ENCODE measurements around the gene NOVA2. TPM values are rescaled to one million over a fixed set of nuclear protein-coding genes. Genes with fewer than 3 reads are reported as not detected.

Gene NOVA2
- total RNA-seq, 1 experiment from 2014 or later = not detected

DNA sequence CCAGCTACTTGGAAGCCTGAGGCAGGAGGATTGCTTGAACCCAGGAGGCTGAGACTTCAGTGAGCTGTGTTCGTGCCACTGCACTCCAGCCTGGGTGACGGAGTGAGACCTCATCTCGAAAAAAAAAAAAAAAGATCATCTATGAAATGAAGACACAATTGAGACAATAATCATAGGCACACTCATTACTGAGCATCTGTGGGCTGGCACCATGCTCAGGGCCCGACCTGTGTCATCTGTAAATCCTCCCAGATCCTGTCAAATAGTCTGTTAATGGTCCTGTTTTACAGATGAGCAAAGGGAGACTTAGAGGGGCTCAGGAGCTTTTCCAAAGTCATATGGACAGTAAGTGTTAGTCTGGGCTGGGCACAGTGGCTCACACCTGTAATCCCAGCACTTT is 54.9 kb downstream of the NOVA2 start:
- no TSS peak for BruUV-seq (replicated peaks)
- Mint-ChIP-seq H3K27me3 (ENCODE audit: insufficient read depth, unreplicated experiment) (peaks cover 25% of the 10 kb centered on the region), H3K27ac (ENCODE audit: low read depth, unreplicated experiment) (no peak overlapping the region), H3K36me3 (ENCODE audit: insufficient read depth, unreplicated experiment) (no peaks in the 10 kb centered on the region), H3K4me3 (ENCODE audit: unreplicated experiment) (no peak overlapping the region), H3K9me3 (ENCODE audit: unreplicated experiment) (no peaks in the 10 kb centered on the region), H3K4me1 (ENCODE audit: insufficient read depth, unreplicated experiment) (no peaks in the 10 kb centered on the region)
- CTCF ChIA-PET = interaction anchor here (0.7 kb wide), 1 partner anchor 71 kb away, joined by 3 read pairs; no protein-coding TSS in a partner anchor
- TF ChIP-seq, protein P1, sequence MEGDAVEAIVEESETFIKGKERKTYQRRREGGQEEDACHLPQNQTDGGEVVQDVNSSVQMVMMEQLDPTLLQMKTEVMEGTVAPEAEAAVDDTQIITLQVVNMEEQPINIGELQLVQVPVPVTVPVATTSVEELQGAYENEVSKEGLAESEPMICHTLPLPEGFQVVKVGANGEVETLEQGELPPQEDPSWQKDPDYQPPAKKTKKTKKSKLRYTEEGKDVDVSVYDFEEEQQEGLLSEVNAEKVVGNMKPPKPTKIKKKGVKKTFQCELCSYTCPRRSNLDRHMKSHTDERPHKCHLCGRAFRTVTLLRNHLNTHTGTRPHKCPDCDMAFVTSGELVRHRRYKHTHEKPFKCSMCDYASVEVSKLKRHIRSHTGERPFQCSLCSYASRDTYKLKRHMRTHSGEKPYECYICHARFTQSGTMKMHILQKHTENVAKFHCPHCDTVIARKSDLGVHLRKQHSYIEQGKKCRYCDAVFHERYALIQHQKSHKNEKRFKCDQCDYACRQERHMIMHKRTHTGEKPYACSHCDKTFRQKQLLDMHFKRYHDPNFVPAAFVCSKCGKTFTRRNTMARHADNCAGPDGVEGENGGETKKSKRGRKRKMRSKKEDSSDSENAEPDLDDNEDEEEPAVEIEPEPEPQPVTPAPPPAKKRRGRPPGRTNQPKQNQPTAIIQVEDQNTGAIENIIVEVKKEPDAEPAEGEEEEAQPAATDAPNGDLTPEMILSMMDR (IDR thresholded peaks at IDR 0.05; ENCODE audit: unreplicated experiment) = no peak
- intact Hi-C loops (cut with micrococcal nuclease) = no loop called here
- POLR2A ChIA-PET = interaction anchor here (2.5 kb wide), 1 partner anchor 16 kb away, joined by 9 read pairs; the partner anchor contains the start of gene MYPOP
- no peak for DNase-seq (ENCODE audit: unreplicated experiment)

DNA sequence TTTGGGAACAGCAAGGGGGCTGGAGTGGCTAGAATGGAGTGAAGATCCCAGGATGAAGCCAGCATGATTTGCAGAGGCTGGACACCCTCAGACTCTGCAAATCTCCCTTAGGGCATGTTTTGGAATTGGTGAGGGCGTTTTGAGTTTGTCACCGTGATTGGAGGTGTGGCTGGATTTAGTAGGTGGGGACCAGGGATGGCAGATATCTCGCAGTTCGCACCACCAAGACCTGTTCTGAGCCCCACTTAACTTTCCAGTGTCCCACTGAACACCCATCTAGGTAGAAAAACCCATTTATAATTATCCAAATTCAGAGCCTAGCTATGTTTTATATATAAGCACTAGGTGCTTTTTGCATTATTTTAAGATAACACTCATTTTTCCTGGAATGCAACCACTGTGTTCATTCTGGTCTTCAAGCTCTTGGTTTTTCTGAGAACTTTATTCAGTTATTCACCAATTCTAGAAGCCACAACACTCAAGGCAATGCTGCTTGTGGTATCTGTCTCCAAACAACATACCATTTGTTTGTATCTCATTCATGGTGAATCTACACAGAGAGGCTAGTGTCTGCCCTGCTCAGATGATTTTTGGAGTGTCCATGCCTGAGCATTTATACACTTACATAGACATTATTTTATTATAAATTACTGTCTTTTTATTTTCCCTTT is 56.1 kb downstream of the NOVA2 start:
- POLR2A ChIA-PET = no interaction called here
- CTCF ChIA-PET = interaction anchor here (0.7 kb wide), 1 partner anchor 99 kb away, joined by 3 read pairs; no protein-coding TSS in a partner anchor

DNA sequence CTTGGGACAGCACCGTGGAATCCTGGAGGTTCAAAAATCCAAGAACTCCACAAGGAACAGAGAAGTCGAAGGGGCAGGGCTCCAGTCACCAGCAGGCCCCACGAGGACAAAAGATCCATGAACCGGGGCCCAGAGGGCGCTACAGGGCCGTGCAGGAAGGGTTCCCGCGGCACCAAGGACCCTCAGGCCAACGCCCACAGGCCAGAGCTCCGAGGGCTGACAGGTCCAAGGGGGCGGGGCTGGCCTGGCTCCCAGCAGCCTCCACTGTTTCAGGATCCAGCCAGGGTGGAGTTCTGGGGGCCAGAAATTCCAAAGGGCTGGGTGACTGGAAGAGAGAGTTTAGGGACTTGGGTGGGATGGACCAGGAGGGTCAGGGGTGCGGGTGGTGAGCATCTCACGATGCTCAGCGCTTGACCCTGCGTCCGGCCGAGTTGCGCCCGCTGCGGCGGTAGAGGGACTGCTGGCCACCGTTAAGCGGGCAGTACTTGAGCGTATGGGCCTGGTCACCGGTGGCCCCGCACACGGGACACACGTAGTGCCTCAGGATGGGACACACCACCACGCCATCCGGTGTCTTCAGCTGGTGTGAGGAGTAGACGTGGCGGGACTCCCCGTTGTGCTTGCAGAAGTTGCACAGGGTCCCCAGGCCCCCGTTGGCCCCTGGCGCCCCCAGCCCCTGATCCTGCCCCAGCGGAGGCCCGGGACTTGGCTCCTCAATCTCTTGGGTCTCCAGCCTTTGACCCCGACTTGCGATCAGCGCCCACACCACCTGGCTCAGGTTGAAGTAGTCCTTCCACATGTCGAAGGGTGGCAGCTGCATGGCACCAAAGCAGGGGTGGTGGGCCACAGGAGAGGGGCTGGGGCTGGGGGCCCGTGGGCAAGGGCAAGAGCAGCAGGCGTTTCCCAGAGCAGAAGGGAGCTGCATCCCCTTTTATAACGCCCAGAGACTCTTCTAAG is 59.5 kb downstream of the NOVA2 start, which contains the start of gene NANOS2:
Gene NANOS2, minus strand, starts transcription at position 905 of the 957 bp plus-strand sequence. Its CDS starts 85 bp downstream, at position 820.
- DNase-seq (ENCODE audit: unreplicated experiment) = no peak
- H3K27ac Mint-ChIP-seq (ENCODE audit: low read depth, unreplicated experiment) = no peak within 1 kb of the TSS
- intact Hi-C loops (cut with micrococcal nuclease) = no loop called here
- no peaks in the 10 kb centered on the region for H3K9me3 Mint-ChIP-seq (ENCODE audit: unreplicated experiment)
- TF ChIP-seq, protein P1 (IDR thresholded peaks at IDR 0.05; ENCODE audit: unreplicated experiment) = no peak
- no peaks in the 10 kb centered on the region for H3K4me1 Mint-ChIP-seq (ENCODE audit: insufficient read depth, unreplicated experiment)
- ChIA-PET POLR2A (no interaction called here), CTCF (interaction anchor here (0.6 kb wide), 1 partner anchor 93 kb away, joined by 3 read pairs; no protein-coding TSS in a partner anchor)
- H3K4me3 Mint-ChIP-seq (ENCODE audit: unreplicated experiment) = no peak within 1 kb of the TSS
- peaks cover 14% of the 10 kb centered on the region for H3K27me3 Mint-ChIP-seq (ENCODE audit: insufficient read depth, unreplicated experiment)
- no TSS peak for BruUV-seq (replicated peaks)
- no peaks in the 10 kb centered on the region for H3K36me3 Mint-ChIP-seq (ENCODE audit: insufficient read depth, unreplicated experiment)

More for the DNA sequence above, 56.1 kb downstream of the NOVA2 start:
- H3K9me3 Mint-ChIP-seq (ENCODE audit: unreplicated experiment) = no peaks in the 10 kb centered on the region
- DNase-seq (ENCODE audit: unreplicated experiment) = no peak
- no peaks in the 10 kb centered on the region for H3K4me1 Mint-ChIP-seq (ENCODE audit: insufficient read depth, unreplicated experiment)
- no peak overlapping the region for H3K27ac Mint-ChIP-seq (ENCODE audit: low read depth, unreplicated experiment)
- peaks cover 25% of the 10 kb centered on the region for H3K27me3 Mint-ChIP-seq (ENCODE audit: insufficient read depth, unreplicated experiment)
- BruUV-seq (replicated peaks) = no TSS peak
- no peaks in the 10 kb centered on the region for H3K36me3 Mint-ChIP-seq (ENCODE audit: insufficient read depth, unreplicated experiment)
- H3K4me3 Mint-ChIP-seq (ENCODE audit: unreplicated experiment) = no peak overlapping the region
- TF ChIP-seq, protein P1 (IDR thresholded peaks at IDR 0.05; ENCODE audit: unreplicated experiment) = no peak
- intact Hi-C loops (cut with micrococcal nuclease) = no loop called here

DNA sequence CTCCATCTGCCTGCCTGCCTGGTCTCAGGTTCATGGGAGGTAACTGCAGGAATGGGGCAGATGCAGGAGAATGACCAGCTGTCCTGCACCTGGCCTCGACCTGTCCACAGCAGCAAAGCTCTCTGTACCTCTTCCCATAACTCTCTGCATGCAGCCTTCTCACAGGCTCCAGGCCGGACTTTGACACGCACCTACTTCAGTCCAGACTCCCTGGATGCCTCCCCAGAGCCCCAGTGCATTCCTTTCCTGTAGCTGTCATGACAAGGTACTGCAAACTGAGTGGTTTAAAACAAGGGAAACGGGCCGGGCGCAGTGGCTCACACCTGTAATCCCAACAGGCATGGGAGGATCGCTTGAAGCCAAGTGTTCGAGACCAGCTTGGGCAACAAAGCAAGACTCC is 62.4 kb downstream of the NOVA2 start:
- intact Hi-C loops (cut with micrococcal nuclease) = no loop called here
- Mint-ChIP-seq H3K4me1 (ENCODE audit: insufficient read depth, unreplicated experiment) (no peaks in the 10 kb centered on the region), H3K4me3 (ENCODE audit: unreplicated experiment) (no peak overlapping the region), H3K9me3 (ENCODE audit: unreplicated experiment) (no peaks in the 10 kb centered on the region), H3K27ac (ENCODE audit: low read depth, unreplicated experiment) (no peak overlapping the region), H3K36me3 (ENCODE audit: insufficient read depth, unreplicated experiment) (no peaks in the 10 kb centered on the region), H3K27me3 (ENCODE audit: insufficient read depth, unreplicated experiment) (peaks cover 4% of the 10 kb centered on the region)
- DNase-seq (ENCODE audit: unreplicated experiment) = no peak
- TF ChIP-seq, protein P1 (IDR thresholded peaks at IDR 0.05; ENCODE audit: unreplicated experiment) = no peak
- CTCF ChIA-PET = interaction anchor here (0.9 kb wide), 1 partner anchor 8 kb away, joined by 7 read pairs; no protein-coding TSS in a partner anchor
- POLR2A ChIA-PET = interaction anchor here (0.9 kb wide), 1 partner anchor 8 kb away, joined by 3 read pairs; no protein-coding TSS in a partner anchor
- BruUV-seq (replicated peaks) = no TSS peak

Measured in MCF 10A (cell line).